HUES6 (cell line): ENCODE data around the gene WBP1L.
"Not testable (repeated sequence)": the region's sequence is repeated elsewhere in the genome, so short reads cannot be mapped to it uniquely, and the experiment has no call there.

Source experiments
- H3K27ac ChIP-seq: 2 replicates; pipeline ENCODE4 v1.7.0; 2013; ENCODE audit warnings: low read depth, mild to moderate bottlenecking, low read length, inconsistent platforms
- H3K27me3 ChIP-seq: 2 replicates; pipeline ENCODE4 v1.6.1; 2013; ENCODE audit warnings: low read length; ENCODE audit not compliant: control insufficient read depth, insufficient read depth
- H3K36me3 ChIP-seq: 2 replicates; pipeline ENCODE4 v1.6.1; 2013; ENCODE audit warnings: low read length; ENCODE audit not compliant: control insufficient read depth, insufficient read depth
- H3K4me1 ChIP-seq: 2 replicates; pipeline ENCODE4 v1.6.1; 2013; ENCODE audit warnings: low read length; ENCODE audit not compliant: control insufficient read depth, insufficient read depth
- H3K4me3 ChIP-seq: 2 replicates; pipeline ENCODE4 v1.5.1; 2013; ENCODE audit warnings: low read depth, low read length
- H3K9ac ChIP-seq: one replicate; pipeline ENCODE4 v1.6.1; 2013; ENCODE audit warnings: mild to moderate bottlenecking, low read length
- H3K9me3 ChIP-seq: 2 replicates; pipeline ENCODE4 v1.6.1; 2013; ENCODE audit warnings: low read depth, low read length; ENCODE audit not compliant: control insufficient read depth, insufficient read depth

Gene WBP1L

DNA sequence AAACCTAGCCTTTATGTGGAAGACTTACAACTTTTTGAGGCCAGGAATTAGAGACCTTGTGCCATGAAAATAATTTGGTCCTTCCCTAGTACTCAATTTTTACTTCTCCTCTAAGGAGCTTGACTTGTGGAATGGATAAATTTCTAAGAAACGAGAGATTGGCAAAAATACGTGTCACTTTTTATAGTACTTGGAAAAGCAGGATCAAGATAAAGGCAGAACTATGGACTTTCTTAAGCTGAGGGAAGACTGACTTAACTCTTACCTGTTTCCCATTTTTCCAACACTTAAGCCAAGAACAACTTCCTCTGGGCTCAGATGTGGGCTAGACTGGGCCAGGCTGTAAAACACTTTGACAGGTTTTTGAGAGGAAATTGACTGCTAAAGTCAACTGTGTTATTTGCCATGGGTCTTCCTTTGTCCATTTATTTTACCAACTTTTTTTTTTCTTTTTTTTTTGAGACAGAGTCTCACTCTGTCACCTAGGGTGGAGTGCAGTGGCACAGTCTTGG, 2.0 kb upstream of the WBP1L start:
- peaks cover 15% of the 10 kb centered on the region for H3K36me3 ChIP-seq
- H3K9ac ChIP-seq: no peak overlapping the region
- no peak overlapping the region for H3K4me3 ChIP-seq
- no peaks in the 10 kb centered on the region for H3K9me3 ChIP-seq
- peaks cover 21% of the 10 kb centered on the region; the same call in 1 of the 2 replicates for H3K4me1 ChIP-seq
- no peak overlapping the region for H3K27ac ChIP-seq
- H3K27me3 ChIP-seq: no peaks in the 10 kb centered on the region

DNA sequence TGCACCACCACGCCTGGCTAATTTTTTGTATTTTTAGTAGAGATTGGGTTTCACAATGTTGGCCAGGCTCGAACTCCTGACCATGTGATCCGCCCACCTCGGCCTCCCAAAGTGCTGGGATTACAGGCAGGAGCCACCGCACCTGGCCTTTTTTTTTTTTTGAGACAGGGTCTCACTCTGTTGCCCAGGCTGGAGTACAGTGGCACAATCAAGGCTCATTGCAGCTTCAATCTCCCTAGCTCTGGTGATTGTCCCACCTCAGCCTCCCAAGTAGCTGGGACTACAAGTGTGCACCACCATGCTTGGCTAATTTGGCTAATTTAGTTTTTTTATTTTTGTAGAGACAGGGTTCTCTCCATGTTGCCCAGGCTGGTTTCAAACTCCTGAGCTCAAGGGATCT, 1.4 kb upstream of the WBP1L start:
- Histone ChIP-seq H3K36me3 (peaks cover 12% of the 10 kb centered on the region), H3K4me1 (peaks cover 21% of the 10 kb centered on the region; the same call in 1 of the 2 replicates)
- not testable (repeated sequence) for H3K27me3 ChIP-seq, H3K27ac ChIP-seq, H3K9ac ChIP-seq, H3K9me3 ChIP-seq, H3K4me3 ChIP-seq

DNA sequence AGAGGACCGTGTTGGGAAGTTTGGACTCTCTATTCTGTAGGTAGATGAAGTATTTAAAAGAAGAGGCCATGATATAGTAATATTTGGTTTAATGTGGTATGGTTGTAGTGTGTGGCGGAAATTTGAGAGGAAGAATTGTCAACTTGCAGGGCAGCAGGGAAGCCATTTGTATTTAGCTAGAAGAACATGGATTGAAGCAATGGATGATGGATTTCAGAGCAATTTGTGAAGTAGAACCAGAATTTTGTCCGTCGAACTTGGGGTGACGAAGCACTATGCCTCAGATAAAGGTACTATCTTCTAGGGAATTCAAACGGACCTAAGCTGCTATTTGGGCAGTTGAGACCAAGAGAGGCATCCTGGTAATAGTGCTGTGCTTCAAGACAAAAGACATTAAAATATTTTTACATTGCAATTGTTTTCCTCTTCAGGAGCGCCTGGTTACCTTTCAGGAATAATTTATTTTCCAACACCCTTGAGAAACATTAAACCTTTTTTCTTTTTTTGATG, 615 bp upstream of the WBP1L start:
- Histone ChIP-seq H3K4me3 (peak overlapping the region; percentile 47), H3K27me3 (no peaks in the 10 kb centered on the region), H3K9ac (no peak overlapping the region), H3K4me1 (peaks cover 21% of the 10 kb centered on the region; the same call in 1 of the 2 replicates), H3K27ac (no peak overlapping the region; the same call in 1 of the 2 replicates), H3K9me3 (no peaks in the 10 kb centered on the region), H3K36me3 (peaks cover 5% of the 10 kb centered on the region; the same call in 1 of the 2 replicates)

DNA sequence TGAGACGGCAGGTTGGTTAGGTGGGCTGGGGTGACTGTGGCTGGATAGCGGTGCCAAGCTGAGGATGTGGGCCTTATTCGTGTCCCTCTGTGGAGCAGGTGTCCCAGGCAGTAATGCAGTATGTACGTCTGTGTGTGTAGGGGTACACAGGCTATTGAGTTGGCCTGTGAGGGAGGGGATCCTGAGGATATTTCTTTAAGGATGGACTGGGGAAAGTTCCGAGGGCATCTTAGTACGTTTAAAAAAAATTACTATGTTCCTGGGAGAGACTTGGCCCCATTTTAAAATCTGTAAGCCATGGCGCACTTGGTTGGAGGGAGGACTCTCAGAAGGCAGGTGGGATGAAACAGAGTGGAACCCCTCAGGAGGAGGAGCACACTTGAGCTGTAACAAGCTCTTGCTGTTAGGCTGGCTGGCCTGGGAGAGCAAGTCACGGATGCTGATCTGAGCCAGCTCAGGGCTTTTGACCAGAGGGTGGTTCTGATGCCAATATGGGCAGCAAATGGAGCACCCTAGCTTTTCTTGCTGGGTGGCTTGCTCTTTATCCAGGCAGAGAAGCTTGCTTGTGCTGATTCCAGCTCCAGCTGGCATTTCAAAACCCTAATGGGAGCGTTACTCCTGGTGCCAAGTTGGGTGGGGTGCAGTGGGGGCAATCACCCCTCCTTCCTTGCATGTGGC, 765 bp downstream of the WBP1L start:
- peak overlapping the region; percentile 59 for H3K9ac ChIP-seq
- H3K27me3 ChIP-seq: no peaks in the 10 kb centered on the region
- H3K27ac ChIP-seq: no peak overlapping the region
- peaks cover 21% of the 10 kb centered on the region; the same call in 1 of the 2 replicates for H3K4me1 ChIP-seq
- no peaks in the 10 kb centered on the region for H3K9me3 ChIP-seq
- H3K4me3 ChIP-seq: peak overlapping the region; percentile 73
- H3K36me3 ChIP-seq: no peaks in the 10 kb centered on the region

DNA sequence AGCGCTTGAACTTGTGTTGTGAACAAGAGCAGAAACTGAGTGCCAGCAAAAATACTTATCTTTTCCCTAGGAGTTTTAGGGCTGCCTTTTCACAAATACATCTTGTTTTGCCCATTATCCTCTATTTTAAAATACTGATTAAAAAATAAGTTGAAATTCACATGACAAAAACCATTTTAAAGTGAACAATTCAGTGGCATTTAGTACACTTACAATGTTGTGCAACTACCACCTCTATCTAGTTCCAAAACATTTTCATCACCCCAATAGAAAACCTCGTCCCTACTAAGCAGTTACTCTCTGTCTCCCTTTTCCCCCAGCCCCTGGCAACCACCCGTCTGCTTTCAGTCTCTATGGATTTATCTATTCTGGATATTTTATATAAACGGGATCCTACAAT, 1.4 kb downstream of the WBP1L start:
- H3K9me3 ChIP-seq: no peaks in the 10 kb centered on the region
- peaks cover 17% of the 10 kb centered on the region; the same call in 1 of the 2 replicates for H3K4me1 ChIP-seq
- peak overlapping the region; percentile 73 for H3K4me3 ChIP-seq
- H3K27ac ChIP-seq: no peak overlapping the region
- H3K9ac ChIP-seq: no peak overlapping the region
- no peaks in the 10 kb centered on the region for H3K36me3 ChIP-seq
- H3K27me3 ChIP-seq: no peaks in the 10 kb centered on the region

DNA sequence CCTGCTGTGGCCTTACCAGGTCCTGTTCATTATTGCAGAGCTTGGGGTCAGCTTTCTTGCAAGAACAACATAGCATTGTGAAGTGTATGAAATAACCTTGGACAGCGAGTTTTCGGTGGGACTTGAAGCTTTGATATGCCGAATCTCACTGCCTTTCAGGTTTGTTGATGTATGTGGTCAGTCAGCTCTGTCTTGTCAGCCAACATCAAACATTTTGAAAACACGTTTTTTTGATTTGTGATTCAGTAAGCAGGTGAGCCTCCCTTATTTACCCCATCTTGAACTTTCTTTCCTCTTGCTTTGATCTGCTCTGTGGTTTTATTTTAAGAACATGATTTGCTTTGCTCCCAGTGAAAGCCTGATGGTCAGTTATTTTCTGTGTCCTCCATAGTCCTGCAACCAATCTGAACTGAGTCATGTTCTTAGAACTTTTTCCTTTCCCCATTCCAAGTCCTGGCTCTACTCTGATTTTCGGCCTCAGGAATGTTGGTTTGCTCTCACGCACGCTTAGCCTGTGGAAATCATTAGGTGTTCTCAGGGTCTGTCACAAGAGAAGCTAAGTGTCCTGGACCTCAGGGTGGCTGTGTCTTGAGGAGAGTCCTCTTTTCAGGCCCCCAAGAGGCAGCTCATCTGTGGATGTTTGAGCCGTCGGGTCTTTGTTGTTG, 8.7 kb downstream of the WBP1L start:
- H3K9me3 ChIP-seq: no peaks in the 10 kb centered on the region
- no peak overlapping the region for H3K27ac ChIP-seq
- no peak overlapping the region for H3K4me3 ChIP-seq
- no peaks in the 10 kb centered on the region for H3K27me3 ChIP-seq
- no peaks in the 10 kb centered on the region for H3K36me3 ChIP-seq
- peaks cover 13% of the 10 kb centered on the region for H3K4me1 ChIP-seq
- H3K9ac ChIP-seq: no peak overlapping the region

DNA sequence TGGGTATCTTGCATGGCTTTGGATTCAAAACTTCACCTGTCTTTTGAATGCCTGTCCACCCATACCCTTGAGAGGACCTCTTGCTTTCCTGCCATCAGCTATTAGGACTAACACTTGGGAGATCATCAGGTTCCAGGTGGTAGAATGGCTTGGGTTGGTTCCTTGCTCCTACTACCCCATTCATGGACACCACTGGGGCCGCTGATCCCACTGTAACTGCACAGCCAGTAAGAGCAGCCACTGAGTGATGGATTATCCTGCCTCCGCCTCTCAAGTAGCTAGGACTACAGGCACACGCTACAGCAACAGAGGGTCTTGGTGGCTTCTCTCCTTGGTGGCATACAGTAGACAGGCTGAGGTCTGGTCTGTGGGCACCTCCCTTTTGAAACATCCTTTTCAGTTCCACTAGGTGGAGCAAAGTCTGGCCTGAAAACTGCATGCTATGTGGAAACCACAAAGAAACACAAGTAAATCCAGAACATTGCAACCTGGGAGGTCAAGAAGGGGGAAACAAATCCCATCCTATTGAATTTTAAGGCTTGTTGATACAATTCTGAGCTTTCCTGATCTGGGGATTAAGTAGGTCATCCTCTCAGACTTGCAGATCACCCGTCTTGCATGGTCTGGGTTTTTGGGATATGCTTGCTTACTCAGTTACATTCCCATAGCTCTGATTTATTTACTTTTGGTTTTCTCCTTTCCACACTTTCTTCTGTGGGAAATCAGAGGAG, 9.4 kb downstream of the WBP1L start:
- Histone ChIP-seq H3K36me3 (no peaks in the 10 kb centered on the region), H3K9me3 (no peaks in the 10 kb centered on the region), H3K4me1 (peaks cover 13% of the 10 kb centered on the region), H3K4me3 (no peak overlapping the region), H3K27me3 (no peaks in the 10 kb centered on the region), H3K9ac (no peak overlapping the region), H3K27ac (no peak overlapping the region; the same call in 1 of the 2 replicates)

DNA sequence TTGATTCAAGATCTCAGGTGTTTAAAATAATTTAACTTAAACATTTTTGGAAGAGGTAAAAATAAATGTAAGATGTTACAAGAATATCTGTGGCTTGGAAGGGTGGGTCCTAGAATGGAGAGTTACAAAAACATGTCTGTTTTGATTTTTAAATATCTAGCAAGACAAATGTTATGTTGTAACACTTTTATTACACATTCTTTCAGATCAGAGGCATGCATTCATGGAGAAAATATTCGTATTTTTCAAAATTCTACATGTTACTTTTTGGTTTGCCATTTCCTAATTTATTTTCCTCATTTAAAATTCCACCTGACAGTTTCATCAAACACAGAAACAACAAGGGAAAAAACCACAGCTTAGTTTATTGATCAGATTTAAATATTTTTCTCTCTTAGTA, 10.0 kb downstream of the WBP1L start:
- H3K27ac ChIP-seq: no peak overlapping the region; the same call in 1 of the 2 replicates
- no peaks in the 10 kb centered on the region for H3K36me3 ChIP-seq
- no peaks in the 10 kb centered on the region for H3K9me3 ChIP-seq
- no peak overlapping the region for H3K9ac ChIP-seq
- H3K4me3 ChIP-seq: no peak overlapping the region
- peaks cover 13% of the 10 kb centered on the region for H3K4me1 ChIP-seq
- no peaks in the 10 kb centered on the region for H3K27me3 ChIP-seq

DNA sequence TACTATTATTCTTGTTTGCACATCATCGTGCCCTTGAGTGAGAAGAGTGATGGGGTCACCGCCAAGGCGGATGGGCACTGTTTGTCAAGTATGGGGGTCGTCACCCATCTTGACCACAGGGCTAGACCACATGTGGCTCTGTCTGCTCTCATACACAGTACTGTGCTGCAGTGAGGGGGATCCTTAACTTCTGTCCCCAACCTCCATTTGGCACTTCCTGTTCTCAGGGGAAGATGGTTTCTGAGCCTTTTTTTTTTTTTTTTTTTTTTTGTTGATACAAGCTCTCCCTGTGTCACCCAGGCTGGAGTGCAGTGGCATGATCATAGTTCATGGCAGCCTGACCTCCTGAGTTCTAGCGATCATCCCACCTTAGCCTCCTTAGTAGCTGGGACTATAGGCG, 13.6 kb downstream of the WBP1L start:
- H3K27ac ChIP-seq: no peak overlapping the region
- H3K9ac ChIP-seq: no peak overlapping the region
- H3K27me3 ChIP-seq: no peaks in the 10 kb centered on the region
- H3K4me1 ChIP-seq: peaks cover 13% of the 10 kb centered on the region
- H3K9me3 ChIP-seq: no peaks in the 10 kb centered on the region
- H3K36me3 ChIP-seq: no peaks in the 10 kb centered on the region
- no peak overlapping the region for H3K4me3 ChIP-seq

DNA sequence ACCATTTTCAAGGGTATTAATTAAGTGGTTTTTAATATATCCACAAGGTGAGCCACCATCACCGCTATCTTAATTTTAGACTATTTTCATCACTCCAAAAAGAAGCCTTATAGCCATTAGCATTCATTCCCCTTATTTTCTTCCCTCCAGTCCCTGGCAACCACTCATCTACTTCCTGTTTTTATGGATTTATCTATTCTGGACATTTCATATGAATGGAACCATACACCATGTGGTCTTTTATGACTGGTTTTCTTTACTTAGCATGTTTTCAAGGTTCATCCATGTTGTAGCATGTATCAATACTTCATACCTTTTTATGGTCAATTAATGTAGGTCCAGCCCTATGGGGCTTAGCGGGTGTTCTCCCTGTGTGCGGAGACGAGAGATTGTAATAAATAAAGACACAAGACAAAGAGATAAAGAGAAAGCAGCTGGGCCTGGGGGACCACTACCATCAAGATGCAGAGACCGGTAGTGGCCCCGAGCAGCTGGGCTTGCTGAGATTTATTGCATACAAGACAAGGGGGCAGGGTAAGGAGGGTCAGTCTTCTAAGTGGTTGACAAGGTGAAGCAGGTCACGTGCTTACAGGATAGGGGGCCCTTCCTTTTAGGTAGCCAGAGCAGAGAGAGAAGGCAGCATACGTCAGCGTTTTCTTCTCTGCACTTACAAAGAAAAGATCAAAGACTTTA, 14.6 kb downstream of the WBP1L start:
- H3K27ac ChIP-seq: no peak overlapping the region
- H3K4me1 ChIP-seq: peaks cover 3% of the 10 kb centered on the region
- H3K9ac ChIP-seq: no peak overlapping the region
- H3K27me3 ChIP-seq: no peaks in the 10 kb centered on the region
- H3K4me3 ChIP-seq: no peak overlapping the region
- no peaks in the 10 kb centered on the region for H3K9me3 ChIP-seq
- H3K36me3 ChIP-seq: no peaks in the 10 kb centered on the region
